Measurements from ENCODE around the gene TMTC2. TPM values are rescaled to one million over a fixed set of nuclear protein-coding genes. Genes with fewer than 3 reads are reported as not detected.

The TMTC2 gene
- total RNA-seq, 6 experiments from 2014 or later, result 0.74 to 1.9 (median 0.96) TPM

DNA sequence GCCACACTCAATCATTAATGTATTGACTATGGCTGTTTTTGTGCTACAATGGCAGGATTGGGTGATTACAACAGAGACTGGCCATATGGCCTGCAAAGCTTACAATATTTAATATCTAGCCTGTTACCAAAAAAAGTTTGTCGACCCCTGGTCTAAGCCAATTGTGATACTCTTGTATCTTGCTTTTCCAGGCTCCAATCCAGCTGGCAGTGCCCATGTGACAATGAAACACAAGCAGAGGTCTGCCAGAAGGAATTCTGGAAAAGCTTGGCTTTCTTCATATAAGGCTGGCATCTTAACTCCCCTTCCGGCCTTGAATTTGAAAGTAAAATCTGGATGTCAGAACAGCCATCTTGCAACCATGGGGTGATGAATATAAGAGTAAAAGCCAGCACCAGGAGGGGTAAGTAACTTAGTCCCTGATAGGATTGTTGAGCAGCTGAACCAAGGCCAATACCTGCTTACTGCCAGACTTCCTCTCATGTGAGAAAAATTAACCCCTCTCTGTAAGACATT lies 458.7 kb downstream of the TMTC2 start:
- no peak for DNase-seq
- intact Hi-C loops (cut with DNase I), result no loop called here
- Histone ChIP-seq H3K4me1 (no peaks in the 10 kb centered on the region), H3K27ac (no peak overlapping the region), H3K27me3 (no peaks in the 10 kb centered on the region), H3K36me3 (no peaks in the 10 kb centered on the region), H3K9me3 (no peaks in the 10 kb centered on the region), H3K4me3 (no peak overlapping the region)
- no peak for ATAC-seq
- 75% methylated on average over 2 of the region's 2 CpGs for WGBS (ENCODE audit: insufficient coverage, low coverage, low lambda C conversion rate, missing lambda C conversion rate)
- TF ChIP-seq POLR2A (IDR thresholded peaks at IDR 0.05), result no peak
- TF ChIP-seq, protein P1, sequence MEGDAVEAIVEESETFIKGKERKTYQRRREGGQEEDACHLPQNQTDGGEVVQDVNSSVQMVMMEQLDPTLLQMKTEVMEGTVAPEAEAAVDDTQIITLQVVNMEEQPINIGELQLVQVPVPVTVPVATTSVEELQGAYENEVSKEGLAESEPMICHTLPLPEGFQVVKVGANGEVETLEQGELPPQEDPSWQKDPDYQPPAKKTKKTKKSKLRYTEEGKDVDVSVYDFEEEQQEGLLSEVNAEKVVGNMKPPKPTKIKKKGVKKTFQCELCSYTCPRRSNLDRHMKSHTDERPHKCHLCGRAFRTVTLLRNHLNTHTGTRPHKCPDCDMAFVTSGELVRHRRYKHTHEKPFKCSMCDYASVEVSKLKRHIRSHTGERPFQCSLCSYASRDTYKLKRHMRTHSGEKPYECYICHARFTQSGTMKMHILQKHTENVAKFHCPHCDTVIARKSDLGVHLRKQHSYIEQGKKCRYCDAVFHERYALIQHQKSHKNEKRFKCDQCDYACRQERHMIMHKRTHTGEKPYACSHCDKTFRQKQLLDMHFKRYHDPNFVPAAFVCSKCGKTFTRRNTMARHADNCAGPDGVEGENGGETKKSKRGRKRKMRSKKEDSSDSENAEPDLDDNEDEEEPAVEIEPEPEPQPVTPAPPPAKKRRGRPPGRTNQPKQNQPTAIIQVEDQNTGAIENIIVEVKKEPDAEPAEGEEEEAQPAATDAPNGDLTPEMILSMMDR (IDR thresholded peaks at IDR 0.05), result no peak

DNA sequence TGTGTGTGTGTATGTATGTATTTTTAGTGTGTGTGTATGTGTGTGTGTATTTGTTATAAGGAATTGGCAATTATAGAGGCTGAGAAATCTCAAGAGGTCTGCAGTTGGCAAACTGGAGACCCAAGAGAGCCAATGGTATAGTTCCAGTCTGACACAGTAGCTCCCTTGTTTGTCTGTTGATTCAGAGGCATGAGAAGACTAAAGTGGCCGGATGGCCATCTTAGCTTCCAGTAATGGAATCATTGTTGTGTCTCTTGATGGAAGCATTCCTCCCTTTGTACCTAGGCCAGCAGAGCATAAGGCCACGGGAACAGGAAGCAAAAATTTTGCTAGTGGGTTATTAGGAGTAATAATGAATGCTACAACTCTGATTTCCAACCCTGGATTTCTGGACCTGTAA lies 460.6 kb downstream of the TMTC2 start:
- no peak for TF ChIP-seq POLR2A (IDR thresholded peaks at IDR 0.05)
- TF ChIP-seq, protein P1 (IDR thresholded peaks at IDR 0.05), result no peak
- 79% methylated on average over 2 of the region's 2 CpGs for WGBS (ENCODE audit: insufficient coverage, low coverage, low lambda C conversion rate, missing lambda C conversion rate)
- Histone ChIP-seq H3K4me3 (no peak overlapping the region), H3K4me1 (no peaks in the 10 kb centered on the region), H3K9me3 (no peaks in the 10 kb centered on the region), H3K27me3 (no peaks in the 10 kb centered on the region), H3K27ac (no peak overlapping the region), H3K36me3 (no peaks in the 10 kb centered on the region)
- DNase-seq (no peak), ATAC-seq (no peak)
- intact Hi-C loops (cut with DNase I), result no loop called here

DNA sequence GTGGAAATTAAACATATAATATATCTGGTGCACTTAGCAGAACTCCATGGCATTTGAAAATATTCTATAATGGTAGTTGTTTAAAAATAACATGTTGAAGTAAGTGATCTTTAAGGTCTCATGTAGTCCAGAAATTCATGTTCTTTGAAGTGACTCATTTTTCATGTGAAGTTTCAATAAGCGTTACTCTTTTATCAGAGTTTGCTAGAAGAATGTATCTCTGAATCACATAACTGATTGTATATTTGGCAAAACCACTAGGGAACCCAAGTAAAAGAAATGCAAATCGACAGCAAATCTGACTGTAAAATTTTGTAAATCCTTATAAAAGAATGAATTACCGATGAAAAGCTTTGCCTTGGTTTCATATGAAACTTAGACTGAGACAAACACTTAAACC lies 463.3 kb downstream of the TMTC2 start:
- ATAC-seq, result no peak
- Histone ChIP-seq H3K4me1 (no peaks in the 10 kb centered on the region), H3K27ac (no peak overlapping the region), H3K36me3 (no peaks in the 10 kb centered on the region), H3K4me3 (no peak overlapping the region), H3K27me3 (no peaks in the 10 kb centered on the region), H3K9me3 (no peaks in the 10 kb centered on the region)
- TF ChIP-seq, protein P1 (IDR thresholded peaks at IDR 0.05), result no peak
- TF ChIP-seq POLR2A (IDR thresholded peaks at IDR 0.05), result no peak
- intact Hi-C loops (cut with DNase I), result no loop called here
- no peak for DNase-seq
- 72% methylated on average over 3 of the region's 3 CpGs for WGBS (ENCODE audit: insufficient coverage, low coverage, low lambda C conversion rate, missing lambda C conversion rate)

DNA sequence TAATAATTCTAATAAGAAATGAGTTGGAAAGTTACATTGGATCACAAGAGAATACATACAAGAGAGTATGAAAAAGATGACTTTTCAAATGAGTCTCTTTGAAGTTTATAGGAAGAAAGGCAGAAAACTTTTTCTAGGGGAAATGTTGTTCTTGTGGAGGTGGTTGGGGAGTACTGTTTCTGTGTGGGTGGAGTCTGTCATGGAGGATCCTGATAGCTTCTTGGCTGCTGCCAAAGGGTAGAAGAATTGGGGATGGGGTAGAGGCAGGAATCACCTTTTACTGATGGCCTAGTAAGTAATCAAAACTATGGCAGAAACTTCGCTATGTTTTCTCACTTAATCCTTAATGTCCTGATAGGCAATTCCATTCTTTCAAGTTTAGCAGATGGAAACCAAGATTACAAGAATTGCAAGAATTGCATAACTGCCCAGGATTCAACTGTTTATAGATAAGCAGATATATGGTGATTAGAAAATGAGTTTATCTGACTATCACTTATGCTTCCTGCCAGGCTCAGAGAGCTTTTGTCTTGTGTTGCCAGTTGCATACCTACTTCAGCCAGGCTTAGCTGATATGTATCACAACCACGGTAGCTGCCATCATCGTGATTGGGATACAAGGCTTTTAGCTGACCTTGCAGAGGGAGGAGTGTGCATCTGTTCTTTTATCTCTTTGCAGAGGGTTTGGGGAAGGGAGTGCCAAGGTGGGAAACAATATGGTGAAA lies 463.9 kb downstream of the TMTC2 start:
- intact Hi-C loops (cut with DNase I), result no loop called here
- no peak for ATAC-seq
- no peak overlapping the region for H3K27ac ChIP-seq
- no peak overlapping the region for H3K4me3 ChIP-seq
- H3K36me3 ChIP-seq, result no peaks in the 10 kb centered on the region
- no peak for DNase-seq
- no peaks in the 10 kb centered on the region for H3K9me3 ChIP-seq
- TF ChIP-seq POLR2A (IDR thresholded peaks at IDR 0.05), result no peak
- no peaks in the 10 kb centered on the region for H3K4me1 ChIP-seq
- H3K27me3 ChIP-seq, result no peaks in the 10 kb centered on the region
- WGBS (ENCODE audit: insufficient coverage, low coverage, low lambda C conversion rate, missing lambda C conversion rate), result 59% methylated on average over 3 of the region's 3 CpGs

DNA sequence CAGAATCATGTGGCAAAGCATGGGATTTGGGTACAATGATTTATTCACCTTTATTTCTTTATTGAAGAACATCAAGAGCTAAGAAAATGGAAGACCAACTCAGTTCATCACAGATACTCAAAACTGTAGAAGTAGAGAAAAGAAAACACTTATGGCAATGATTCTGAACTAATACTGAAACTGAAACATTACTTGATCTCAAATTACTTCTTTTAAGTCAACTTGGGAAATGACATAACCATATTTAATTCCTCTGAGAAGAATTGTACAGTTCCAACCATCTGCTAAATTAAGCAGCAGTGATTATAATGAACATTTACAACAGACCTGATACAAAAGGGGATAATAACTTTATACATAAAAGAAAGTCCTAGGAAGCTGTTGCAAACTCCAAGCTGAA lies 466.5 kb downstream of the TMTC2 start:
- Histone ChIP-seq H3K27ac (no peak overlapping the region), H3K9me3 (no peaks in the 10 kb centered on the region), H3K4me1 (peaks cover 0 to 6% (median 0%) of the 10 kb centered on the region in 4 donors), H3K27me3 (no peaks in the 10 kb centered on the region), H3K4me3 (no peak overlapping the region), H3K36me3 (no peaks in the 10 kb centered on the region)
- intact Hi-C loops (cut with DNase I), result no loop called here
- TF ChIP-seq, protein P1 (IDR thresholded peaks at IDR 0.05), result no peak
- no peak for TF ChIP-seq POLR2A (IDR thresholded peaks at IDR 0.05)
- ATAC-seq, result no peak
- DNase-seq, result no peak
